ENCODE results near the gene KIAA1328. TPM values are rescaled to one million over a fixed set of nuclear protein-coding genes. Genes with fewer than 3 reads are reported as not detected.
A peak's percentile ranks its signal among the peaks of the same experiment; 100 is the strongest.

The KIAA1328 gene
- total and polyA plus RNA-seq, 2 experiments from 2014 or later: 3.5 to 3.9 TPM

- no peaks in the 10 kb centered on the region for H3K79me2 ChIP-seq (ENCODE audit: insufficient read depth)
- in situ Hi-C loops (cut with MboI): no loop called here
- H4K20me1 ChIP-seq (ENCODE audit: insufficient read depth): no peaks in the 10 kb centered on the region
- no peaks in the 10 kb centered on the region for H3K9me3 ChIP-seq (ENCODE audit: low read depth)
- no peaks in the 10 kb centered on the region for H3K4me1 ChIP-seq (ENCODE audit: insufficient read depth)
- no peak for TF ChIP-seq EZH2phosphoT487 (IDR thresholded peaks at IDR 0.05; ENCODE audit: insufficient read depth, low read depth)
- no peak for TF ChIP-seq EZH2 (IDR thresholded peaks at IDR 0.05; ENCODE audit: insufficient read depth, poor library complexity, severe bottlenecking)
- WGBS, 2 experiments (ENCODE audit: low coverage in 1 of 2, low lambda C conversion rate in 2 of 2, missing lambda C conversion rate in 2 of 2): 81 to 83% methylated on average over 1 of the region's 1 CpG
- H3K9ac ChIP-seq: no peak overlapping the region
- H3F3A ChIP-seq (ENCODE audit: insufficient read depth): no peaks in the 10 kb centered on the region
- no peak overlapping the region for H2AFZ ChIP-seq
- no peak for DNase-seq
- H3K9me2 ChIP-seq (ENCODE audit: insufficient read depth): no peaks in the 10 kb centered on the region
- H3K36me3 ChIP-seq (ENCODE audit: low read depth): no peaks in the 10 kb centered on the region
- no peaks in the 10 kb centered on the region for H3K27me3 ChIP-seq (replicated peaks; ENCODE audit: insufficient read depth)
- no peak overlapping the region for H3K4me2 ChIP-seq (ENCODE audit: unreplicated experiment)
- H3K27ac ChIP-seq: no peak overlapping the region
- no peak overlapping the region for H3K4me3 ChIP-seq
These were observed 381.9 kb downstream of the KIAA1328 start for GRCh38 chr18:37210781-37211180.

- no peaks in the 10 kb centered on the region for H3K9me2 ChIP-seq (ENCODE audit: insufficient read depth)
- H3F3A ChIP-seq (ENCODE audit: insufficient read depth): no peaks in the 10 kb centered on the region
- no peak for DNase-seq
- H3K4me1 ChIP-seq (ENCODE audit: insufficient read depth): no peaks in the 10 kb centered on the region
- H3K4me2 ChIP-seq (ENCODE audit: unreplicated experiment): no peak overlapping the region
- no peak overlapping the region for H3K9ac ChIP-seq
- no peaks in the 10 kb centered on the region for H3K9me3 ChIP-seq (ENCODE audit: low read depth)
- no peak overlapping the region for H3K4me3 ChIP-seq
- H4K20me1 ChIP-seq (ENCODE audit: insufficient read depth): no peaks in the 10 kb centered on the region
- no peak overlapping the region for H3K27ac ChIP-seq
- no peak overlapping the region for H2AFZ ChIP-seq
- 52 to 59% methylated on average over 2 of the region's 2 CpGs for WGBS, 2 experiments (ENCODE audit: low coverage in 1 of 2, low lambda C conversion rate in 2 of 2, missing lambda C conversion rate in 2 of 2)
- H3K36me3 ChIP-seq (ENCODE audit: low read depth): no peaks in the 10 kb centered on the region
- no peaks in the 10 kb centered on the region for H3K27me3 ChIP-seq (replicated peaks; ENCODE audit: insufficient read depth)
- H3K79me2 ChIP-seq (ENCODE audit: insufficient read depth): no peaks in the 10 kb centered on the region
- TF ChIP-seq EZH2 (IDR thresholded peaks at IDR 0.05; ENCODE audit: insufficient read depth, poor library complexity, severe bottlenecking): no peak
- no peak for TF ChIP-seq EZH2phosphoT487 (IDR thresholded peaks at IDR 0.05; ENCODE audit: insufficient read depth, low read depth)
- in situ Hi-C loops (cut with MboI): no loop called here
These were observed 389.2 kb downstream of the KIAA1328 start for GRCh38 chr18:37218022-37218590.

GRCh38 chr18:37219257-37219656, 390.3 kb downstream of the KIAA1328 start:
- no peak for DNase-seq
- Histone ChIP-seq H2AFZ (no peak overlapping the region), H3K27me3 (replicated peaks; ENCODE audit: insufficient read depth) (no peaks in the 10 kb centered on the region), H3K4me1 (ENCODE audit: insufficient read depth) (no peaks in the 10 kb centered on the region), H3K4me3 (no peak overlapping the region), H3K9ac (no peak overlapping the region), H3F3A (ENCODE audit: insufficient read depth) (no peaks in the 10 kb centered on the region), H3K9me2 (ENCODE audit: insufficient read depth) (no peaks in the 10 kb centered on the region), H3K36me3 (ENCODE audit: low read depth) (no peaks in the 10 kb centered on the region), H4K20me1 (ENCODE audit: insufficient read depth) (no peaks in the 10 kb centered on the region), H3K9me3 (ENCODE audit: low read depth) (no peaks in the 10 kb centered on the region), H3K4me2 (ENCODE audit: unreplicated experiment) (no peak overlapping the region), H3K27ac (no peak overlapping the region), H3K79me2 (ENCODE audit: insufficient read depth) (no peaks in the 10 kb centered on the region)
- no peak for TF ChIP-seq EZH2phosphoT487 (IDR thresholded peaks at IDR 0.05; ENCODE audit: insufficient read depth, low read depth)
- no peak for TF ChIP-seq EZH2 (IDR thresholded peaks at IDR 0.05; ENCODE audit: insufficient read depth, poor library complexity, severe bottlenecking)
- in situ Hi-C loops (cut with MboI): no loop called here
- 70 to 75% methylated on average over 7 of the region's 7 CpGs for WGBS, 2 experiments (ENCODE audit: low coverage in 1 of 2, low lambda C conversion rate in 2 of 2, missing lambda C conversion rate in 2 of 2)

- Histone ChIP-seq H3K4me3 (no peak overlapping the region), H2AFZ (no peak overlapping the region), H3K9ac (no peak overlapping the region), H3K4me2 (ENCODE audit: unreplicated experiment) (no peak overlapping the region), H3K9me2 (ENCODE audit: insufficient read depth) (no peaks in the 10 kb centered on the region), H4K20me1 (ENCODE audit: insufficient read depth) (no peaks in the 10 kb centered on the region), H3F3A (ENCODE audit: insufficient read depth) (no peaks in the 10 kb centered on the region), H3K79me2 (ENCODE audit: insufficient read depth) (no peaks in the 10 kb centered on the region), H3K4me1 (ENCODE audit: insufficient read depth) (no peaks in the 10 kb centered on the region), H3K36me3 (ENCODE audit: low read depth) (no peaks in the 10 kb centered on the region), H3K27ac (no peak overlapping the region), H3K9me3 (ENCODE audit: low read depth) (no peaks in the 10 kb centered on the region), H3K27me3 (replicated peaks; ENCODE audit: insufficient read depth) (no peaks in the 10 kb centered on the region)
- WGBS, 2 experiments (ENCODE audit: low coverage in 1 of 2, low lambda C conversion rate in 2 of 2, missing lambda C conversion rate in 2 of 2): 66 to 67% methylated on average over 4 of the region's 4 CpGs
- in situ Hi-C loops (cut with MboI): no loop called here
- peak; percentile 16 for DNase-seq
- no peak for TF ChIP-seq EZH2 (IDR thresholded peaks at IDR 0.05; ENCODE audit: insufficient read depth, poor library complexity, severe bottlenecking)
- TF ChIP-seq EZH2phosphoT487 (IDR thresholded peaks at IDR 0.05; ENCODE audit: insufficient read depth, low read depth): no peak
These were observed 393.5 kb downstream of the KIAA1328 start for GRCh38 chr18:37222354-37222998.
